Fibroblast of skin of right biceps (primary cell): ENCODE results near the gene STAT4.

Source experiments
- DNase-seq: peaks from one replicate; pipeline ENCODE4 v3.0.0-alpha.2; 2013

STAT4 gene

DNA sequence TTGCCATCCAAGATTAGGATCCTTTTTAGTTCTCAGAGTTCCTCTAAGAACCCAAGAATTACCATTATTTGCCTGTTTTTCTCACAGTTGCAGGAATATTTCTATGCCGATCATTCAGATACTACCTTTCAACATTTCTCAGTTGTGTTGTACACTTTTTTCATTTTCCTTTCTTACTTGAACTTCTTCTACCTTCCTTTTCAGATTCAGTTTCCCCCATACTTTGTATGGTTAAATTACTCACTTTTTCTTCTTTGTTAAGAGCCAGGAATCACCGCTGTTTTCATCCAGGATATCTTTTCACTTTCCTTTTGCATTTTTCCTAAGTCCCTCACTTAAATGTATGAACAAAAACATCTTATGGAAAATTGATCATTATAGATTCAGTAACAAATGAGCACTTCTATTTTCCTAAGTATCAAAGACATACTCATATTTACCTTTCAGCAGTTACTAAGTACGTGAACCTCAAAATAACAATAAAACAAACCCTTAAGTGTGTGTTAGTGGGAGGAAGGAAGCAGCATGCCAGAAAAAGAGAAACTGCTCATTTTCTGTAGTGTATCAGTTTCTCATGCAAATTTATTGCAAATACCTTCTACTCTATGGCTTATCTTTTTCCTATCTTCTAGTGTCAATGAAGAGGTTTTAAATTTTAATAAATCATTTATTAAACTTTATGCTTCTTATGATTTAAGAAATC, 72.5 kb downstream of the STAT4 start:
- no peak for DNase-seq

DNA sequence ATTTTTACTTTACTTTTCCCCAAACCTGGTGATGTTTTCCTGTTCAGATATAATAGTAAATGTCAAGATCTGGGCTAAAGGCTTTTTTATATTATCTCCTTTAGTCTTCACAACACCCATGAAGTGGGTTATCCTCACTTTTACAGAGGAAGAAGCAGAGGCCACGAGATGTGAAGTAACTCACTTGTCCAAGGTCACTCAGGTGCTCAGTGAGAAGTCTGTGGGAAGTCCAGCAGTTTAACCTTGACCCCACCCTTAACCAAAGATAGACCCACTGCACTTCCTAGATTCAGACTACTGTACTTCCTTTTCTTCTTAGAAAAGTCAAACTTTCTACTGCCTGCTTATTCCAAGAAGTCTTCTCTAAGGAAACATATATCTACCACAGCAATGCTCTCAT, 80.5 kb downstream of the STAT4 start:
- DNase-seq = no peak

DNA sequence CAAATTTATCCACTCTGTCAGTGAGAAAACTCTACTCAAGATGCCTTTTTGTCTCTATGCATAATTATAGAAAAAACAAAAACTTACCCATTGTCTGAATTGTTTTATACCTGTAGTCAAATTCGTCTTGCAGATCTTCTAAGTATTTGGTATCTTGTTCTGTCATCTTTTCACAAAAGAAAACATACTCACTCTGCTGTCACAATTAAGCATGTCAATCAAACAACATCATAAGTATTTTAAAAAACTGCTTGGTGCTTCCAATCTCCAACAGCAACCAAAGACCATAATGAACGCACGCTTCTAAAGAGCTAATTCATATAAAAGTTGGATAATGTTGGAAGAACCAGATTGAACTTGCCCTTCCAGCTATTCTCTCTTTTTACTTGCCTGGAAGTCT, 81.2 kb downstream of the STAT4 start:
- no peak for DNase-seq

DNA sequence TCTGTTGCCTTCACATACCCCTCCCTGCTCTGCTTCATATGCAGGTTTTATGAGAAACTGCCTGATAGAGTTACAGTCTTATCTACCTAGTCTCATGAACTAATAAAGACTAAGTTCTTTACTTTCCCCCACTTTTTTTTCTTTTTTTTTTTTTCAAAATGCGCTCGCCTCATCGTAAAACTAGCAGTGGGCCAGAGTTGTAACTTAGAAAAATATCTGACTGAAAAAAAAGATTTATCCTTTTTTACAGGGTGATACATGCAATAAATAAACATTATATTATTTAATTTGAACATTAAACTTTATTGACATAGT, 83.9 kb downstream of the STAT4 start:
- DNase-seq = no peak

DNA sequence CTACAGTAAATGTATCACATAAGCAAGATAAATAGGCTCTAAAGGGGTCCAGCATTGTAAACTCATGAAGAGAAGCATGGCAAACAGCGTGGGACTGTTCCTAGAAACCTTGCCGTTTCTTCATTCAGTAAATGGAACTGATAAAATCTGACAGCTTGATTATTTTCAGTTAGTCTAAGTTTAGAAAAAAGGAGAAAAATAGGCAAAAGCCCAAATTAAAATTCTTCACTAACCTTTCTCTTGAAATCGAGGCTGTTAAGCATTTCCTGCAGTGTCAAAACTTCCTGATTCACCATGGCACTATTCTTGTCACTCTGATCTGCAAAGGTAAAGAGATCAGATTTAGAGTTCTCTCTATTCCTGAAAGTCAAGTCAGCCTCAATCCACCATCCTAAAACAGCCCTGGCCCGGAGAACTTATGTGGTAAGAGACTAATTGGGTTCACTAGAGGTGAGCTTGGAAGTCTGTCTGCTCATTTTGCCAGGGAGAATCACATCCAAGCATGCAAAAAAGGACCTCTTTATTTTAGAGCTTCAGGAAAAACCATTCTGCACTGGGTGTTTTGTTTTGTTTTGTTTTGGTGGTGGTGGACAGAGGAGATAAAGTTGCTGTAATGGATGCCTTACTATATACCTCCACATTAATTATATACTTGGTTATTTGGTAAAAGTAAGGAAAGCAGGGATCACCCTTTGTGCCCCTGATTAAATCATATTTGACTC, 84.4 kb downstream of the STAT4 start:
- no peak for DNase-seq

DNA sequence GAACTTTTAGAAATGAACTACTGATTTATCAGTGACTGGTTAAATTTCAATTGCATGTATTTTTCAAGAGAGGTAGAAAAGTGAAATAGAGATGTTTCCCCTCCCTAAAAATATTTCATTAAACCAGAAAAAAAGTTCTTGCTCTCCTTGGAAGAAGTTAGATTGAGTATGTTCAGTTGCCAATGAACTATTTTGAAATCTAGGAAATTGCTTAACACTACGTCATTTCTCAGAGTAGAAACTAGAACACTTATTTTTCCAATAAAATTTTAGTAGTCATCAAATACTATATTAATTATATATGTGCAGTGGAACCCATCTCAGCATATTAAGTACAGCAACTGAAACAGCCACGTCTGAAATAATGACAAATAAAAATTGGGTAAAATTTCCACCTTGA, 85.0 kb downstream of the STAT4 start:
- no peak for DNase-seq

DNA sequence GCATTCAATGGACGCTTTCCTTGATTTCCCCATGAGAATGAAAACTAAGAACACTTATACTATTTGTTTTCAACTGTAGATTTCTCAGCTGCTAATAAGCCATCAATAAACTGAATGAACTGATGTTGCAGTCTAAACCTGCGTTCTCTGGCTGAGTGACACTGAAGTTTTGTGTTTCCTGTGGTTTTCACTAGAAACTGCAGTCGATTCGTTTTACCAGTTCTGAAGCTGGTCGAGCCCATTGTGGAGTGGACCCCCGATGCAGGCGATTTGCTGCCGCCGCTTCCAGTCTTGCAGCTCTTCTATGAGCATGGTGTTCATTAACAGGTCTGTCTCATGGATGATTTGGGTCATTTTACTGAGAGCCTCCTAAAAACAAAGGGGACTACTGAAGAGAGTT, 86.2 kb downstream of the STAT4 start:
- DNase-seq = no peak

DNA sequence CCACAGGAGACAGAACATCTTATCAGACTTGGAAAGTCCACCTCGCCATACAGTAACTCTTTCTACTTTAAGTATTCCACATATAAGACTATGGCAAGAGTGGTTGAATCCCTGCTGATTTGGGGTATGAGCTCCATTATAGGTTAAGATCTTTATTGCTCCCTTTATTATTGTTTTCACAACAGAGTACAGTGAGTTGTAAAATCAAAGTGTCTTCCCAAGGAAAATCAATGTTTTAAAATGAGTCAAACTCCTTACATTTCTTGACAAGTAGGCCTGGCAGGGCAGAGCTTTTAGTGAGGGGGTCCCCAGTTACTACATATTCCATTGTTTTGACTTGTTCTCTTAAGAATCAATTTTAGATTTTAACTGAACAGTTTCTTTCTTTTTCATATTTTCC, 87.2 kb downstream of the STAT4 start:
- DNase-seq = no peak

DNA sequence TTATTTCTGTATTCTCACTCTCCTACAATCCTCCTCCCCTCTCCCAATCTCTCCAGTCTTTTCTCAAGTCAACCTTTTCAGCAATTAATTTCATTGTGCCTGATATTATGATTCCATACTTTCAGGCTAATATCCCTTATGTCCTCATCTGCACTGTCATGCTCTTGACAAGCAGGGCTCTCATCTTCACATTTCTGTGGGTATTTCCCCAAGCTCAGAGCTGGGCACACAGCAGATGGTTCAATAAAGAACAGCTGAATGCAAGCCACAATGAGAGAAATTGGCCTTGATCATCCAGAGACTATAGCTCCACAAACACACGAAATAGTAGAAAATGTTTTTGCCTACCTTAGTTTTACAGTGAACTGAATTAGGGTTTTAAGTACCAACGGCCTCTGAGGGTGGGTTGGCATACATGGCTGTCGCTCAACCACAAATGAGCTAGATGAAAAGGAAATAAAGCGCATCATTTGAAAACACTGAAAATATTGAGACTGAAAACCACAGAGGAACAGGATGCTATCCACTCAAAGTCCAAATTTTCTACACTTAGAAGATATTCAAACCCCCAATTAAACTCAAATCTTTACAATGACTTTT, 89.3 kb downstream of the STAT4 start:
- DNase-seq = no peak

DNA sequence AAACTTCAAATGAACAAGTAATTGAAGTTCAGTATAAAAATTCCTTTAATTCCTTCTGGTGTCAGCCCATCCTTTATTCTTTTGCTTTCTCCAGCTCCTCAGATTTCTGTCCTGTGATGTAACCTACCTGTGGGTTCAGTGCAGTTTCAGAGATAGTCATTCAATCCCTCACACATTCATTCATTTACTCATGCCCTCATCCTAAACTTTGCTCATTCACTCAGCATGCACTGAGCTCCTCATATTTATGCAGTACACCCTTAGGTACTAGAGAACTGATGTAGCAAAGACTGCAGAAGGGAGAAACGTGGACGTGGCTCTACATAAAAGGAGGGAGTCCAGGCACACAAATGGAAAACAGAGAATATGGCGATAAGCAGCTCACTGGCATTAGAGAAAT, 91.5 kb downstream of the STAT4 start:
- DNase-seq = no peak

DNA sequence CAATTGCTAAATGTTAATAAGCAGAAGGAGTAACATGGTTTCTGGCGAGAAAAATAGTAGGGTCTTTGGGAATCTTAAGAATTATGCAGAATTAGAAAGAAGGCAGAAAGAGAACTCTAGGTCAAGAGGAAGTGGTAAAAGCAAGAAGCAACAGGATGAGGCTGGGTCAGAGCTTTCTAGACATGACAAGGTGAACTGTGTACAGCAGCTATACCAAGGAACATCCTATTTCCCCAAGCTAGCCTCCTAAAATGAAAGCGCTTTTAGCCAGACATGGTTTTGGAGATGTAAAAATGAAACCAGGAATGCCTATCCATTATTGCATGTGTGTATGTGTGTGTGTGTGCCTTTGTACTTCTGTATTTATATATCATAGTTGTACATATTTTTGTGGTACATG, 94.6 kb downstream of the STAT4 start:
- DNase-seq = no peak

DNA sequence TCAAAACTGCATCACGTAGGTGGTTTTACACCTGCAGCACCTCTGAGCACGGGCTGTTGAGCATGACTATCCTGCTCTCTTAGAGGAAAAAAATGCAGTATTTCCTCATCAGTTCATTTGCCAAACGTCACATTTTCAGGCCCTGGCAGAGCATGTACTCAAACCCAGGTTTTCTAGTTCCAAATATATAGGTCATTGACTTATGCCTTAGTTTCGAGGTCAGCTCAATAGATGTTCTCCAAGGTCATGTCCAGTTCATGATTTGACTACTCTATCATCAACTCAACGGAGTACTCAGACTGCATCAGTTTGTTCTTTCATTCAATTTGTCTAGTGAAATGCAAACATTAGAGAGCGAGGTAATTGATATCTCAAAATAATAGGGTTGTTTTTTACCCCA, 97.5 kb downstream of the STAT4 start:
- DNase-seq = no peak

DNA sequence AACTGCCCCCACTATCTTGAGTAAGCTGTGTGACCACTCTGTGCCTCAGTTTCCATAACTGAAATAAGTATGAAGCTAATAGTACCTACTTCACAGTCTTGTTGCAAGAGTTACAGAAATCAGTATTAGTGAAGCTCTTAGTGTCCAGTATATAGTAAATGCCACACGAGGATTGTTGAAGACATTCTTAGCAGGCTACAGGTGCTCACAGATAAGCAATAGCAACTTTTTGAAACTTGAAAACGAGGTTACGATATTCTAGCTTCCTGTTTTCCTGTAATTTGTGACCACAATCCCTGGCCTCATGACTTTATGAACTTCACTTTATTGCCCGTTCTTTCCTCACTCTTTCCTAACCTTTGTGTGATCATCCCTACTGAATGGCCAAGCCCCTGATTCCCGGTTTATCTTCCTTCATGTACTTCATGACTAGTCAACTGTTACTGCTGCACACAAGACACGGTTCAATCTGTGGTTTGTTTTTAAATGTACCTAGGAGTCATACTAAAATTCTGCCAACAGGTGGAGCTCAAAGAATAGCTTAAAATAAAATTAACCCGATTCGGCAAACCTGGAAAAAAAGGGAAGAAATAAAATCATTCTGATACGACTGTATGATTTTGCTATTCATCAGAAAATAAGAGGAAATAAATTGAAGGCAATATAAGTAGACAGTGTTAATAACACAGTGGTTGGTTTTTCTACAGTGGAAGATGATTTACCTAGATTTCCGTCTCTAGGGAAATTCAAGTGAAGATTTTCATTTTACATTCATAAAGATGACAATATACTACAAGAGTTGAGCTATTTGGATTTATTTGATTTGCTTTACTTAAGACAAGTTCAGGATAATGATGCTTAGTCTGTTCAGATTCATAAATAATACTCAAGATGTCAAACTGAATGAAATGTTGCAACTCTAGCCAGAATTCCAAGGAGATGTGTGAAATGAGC, 98.7 kb downstream of the STAT4 start:
- peak; percentile 79 for DNase-seq

DNA sequence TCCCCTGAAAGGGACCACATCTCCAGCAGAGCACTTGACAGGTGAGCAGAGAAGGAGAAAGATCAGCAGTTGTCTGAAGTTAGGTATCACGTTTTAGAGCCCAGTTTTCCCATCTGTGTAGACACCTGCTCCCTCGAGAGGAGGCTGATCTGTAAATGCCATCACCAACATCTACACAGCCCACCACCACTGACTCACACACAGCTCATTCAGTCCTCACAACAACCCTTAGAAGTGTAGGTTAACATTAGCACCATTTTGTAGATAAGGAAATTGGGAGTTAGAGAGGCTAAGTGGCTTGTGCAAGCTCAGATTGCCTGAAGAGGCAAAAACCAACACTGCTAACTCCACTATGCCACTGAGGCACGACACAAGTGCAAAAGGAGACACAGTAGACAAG, 99.6 kb downstream of the STAT4 start:
- DNase-seq = peak; percentile 50

DNA sequence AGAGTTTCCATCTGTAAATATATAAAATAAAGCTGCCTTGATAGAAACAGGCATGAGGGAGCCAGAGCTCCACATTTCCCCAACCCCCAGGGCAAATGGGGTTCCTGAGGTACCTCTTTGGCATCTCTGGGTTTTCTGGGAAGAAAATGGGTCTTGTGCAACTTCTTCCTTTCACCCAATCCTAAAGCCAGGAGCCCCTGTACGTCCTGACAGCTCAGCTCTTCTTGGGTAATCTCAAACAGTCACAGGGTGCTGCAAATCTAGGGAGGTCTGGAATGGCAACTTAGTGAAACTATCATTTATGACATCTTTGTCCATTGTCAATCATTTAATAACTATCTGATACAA, 100.2 kb downstream of the STAT4 start:
- peak; percentile 93 for DNase-seq

DNA sequence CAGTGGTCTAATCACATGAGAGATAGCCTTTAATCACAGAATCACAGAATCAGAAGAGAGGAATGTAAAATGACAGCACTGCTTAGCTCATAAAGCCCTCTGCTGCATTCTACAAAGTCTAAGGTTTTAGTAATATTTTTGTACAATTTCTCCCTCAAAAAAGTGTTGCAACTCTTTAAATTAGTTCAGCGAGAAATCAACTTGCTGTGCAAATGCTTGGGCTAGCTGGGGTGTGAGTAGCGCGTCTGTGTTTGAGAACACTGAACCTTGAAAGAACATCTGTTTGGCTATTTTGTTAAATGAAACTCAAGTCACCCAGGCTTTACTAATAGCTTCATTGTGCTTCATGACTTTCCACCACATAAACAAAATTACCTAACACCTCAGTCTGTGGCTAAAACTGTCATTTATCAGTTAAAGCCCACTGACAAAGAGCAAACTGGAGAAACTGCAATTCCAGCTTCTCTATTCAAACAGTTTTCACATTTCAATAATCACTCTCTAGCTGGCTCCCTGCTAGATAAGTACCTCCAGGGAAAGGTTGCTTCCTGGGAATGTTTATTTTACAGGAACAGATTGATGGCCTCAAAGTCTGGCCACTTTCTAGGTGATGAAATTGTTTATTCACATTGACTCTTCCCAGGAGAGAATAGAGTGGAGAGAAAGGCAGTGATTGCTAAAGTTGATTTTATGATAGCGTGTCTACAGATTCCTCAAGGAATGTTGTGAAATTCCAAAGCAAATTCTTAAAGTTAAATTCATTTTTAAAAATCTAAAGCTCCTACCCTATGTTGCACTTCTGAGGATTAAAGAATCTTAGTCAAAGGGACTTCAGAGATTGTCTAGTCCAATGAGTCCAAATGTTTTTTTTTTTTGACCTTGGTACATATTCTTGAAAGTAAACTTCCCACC, 100.8 kb downstream of the STAT4 start:
- DNase-seq = peak; percentile 97

DNA sequence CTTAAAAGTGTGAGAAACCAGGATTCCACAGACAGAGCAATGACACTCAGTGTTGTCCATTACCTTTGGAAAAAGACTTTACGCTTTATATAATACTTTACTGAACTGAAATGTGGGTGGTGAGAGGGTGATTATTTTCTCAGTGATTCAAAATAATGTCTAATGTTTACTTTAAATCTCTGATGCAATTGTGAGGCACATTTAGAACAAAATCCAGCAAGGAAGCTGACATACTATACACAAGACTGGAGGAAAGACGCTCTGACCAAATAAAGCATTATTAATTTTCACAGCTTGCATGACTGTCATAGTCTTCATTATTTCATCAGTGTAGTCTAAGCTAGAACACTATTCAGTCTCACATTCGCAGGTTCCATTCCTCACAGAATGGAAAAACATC, 102.7 kb downstream of the STAT4 start:
- DNase-seq = peak; percentile 77

DNA sequence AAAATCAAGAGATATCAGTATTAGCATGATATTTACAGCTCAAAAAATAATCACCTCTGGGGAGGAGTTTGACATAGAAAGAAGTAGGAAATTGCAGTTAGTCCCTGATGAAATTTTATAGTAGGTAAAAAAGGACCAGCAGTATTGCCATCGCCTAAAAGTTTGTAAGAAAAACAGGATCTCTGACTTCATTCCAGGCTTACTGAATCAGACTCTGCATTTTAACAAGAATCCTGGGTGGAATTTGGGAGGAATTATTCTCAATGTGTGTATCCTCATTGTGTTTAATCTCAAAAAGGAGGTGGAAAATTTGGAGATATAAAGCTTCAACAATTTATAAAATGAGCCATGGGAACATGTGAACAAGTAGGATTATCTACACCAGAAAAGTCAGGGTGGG, 105.7 kb downstream of the STAT4 start:
- peak; percentile 67 for DNase-seq

DNA sequence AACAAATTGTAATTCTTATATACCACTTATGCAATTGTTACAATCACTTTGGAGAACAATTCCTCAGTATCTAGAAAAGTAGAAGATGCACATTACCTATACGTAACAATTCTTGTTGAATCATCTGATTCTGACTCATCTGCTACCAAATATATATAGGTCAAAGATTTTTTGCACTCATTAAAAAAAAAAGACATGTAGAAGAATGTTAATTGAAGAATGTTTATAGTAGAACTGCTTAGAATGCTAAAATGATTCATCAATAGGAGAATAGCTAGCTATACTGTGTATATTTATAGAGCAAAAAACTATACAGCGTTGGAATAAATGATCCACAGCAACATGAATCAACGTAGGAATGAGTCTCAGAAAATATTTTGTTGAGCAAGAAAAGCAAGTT, 107.4 kb downstream of the STAT4 start:
- peak; percentile 91 for DNase-seq

DNA sequence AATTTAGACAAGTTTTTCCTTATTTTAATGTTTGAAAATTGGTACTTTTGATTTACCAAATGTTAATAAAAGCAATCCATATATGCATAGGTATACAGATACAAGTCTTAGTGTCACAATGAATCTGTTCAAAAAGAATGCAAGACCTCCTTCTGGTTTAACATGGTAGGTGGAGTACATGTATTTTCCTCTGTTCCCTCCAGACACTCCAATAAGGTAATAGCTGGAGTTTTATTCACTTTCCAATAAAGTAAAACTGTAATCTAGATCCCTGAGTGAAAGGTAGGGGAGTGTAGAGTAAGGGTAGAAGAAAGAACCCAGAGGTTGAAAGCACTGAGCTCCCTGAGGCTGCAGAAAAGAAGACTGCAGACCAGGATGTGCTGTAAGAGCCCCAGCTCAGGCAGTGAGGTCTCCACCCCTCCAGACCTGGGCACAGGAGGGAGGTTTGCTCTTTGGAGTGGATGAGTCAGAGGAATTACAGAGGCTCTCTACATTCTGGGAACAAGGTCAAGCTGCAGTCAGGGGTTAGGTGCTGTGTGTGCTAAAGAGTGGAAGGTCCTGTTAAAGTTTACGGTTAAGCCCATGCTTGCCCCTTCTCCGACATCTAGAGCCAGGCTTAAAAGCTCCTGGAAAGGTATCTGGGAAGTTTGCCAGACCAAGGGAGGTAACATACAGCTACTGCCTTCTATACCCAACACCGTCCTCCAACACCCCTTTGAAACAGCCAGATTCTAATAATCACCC, 109.2 kb downstream of the STAT4 start:
- DNase-seq = peak; percentile 62

DNA sequence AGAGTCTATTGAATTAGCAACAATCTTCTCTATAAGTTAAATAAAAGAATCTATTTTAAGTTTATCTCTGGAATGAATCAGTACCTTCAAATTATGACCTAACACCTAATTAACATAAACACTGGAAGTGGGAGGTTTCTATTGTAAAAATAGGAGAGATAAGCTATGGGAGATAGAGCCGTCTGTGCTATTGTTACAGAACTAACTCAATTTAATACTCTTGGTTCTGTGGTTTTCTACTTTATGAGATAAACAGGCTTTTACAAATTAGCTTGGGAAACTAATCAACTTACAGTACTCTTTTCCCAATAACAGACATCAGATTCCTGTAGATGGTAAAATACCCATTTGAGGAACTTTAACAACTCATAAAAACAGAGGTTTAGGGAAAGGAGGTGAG, 111.2 kb downstream of the STAT4 start:
- no peak for DNase-seq

DNA sequence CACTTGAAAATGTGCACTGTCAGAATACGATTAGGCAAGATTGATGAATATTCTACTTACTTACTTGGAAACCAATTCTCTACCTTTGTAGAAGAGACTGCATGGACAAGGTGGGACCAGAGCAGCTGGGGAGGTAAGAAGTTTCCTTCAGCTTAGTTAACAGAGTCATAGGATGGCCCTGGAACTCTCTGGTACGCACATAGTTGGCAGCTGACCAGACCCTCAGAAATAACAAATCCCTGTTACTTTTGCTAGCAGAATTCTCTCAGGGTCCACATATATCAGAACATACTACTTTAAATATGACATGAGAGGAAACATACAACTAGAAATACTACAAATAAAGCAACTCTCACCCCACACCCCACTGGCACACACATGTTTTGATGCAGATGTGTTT, 112.1 kb downstream of the STAT4 start:
- DNase-seq = peak; percentile 36
